ENCODE measurements around the gene RNASEH2C.

GRCh38 chr11:65703846-65704245 is 16.8 kb downstream of the RNASEH2C start:
- no peak for TF ChIP-seq CTCF (IDR thresholded peaks at IDR 0.05; ENCODE audit: low read depth, low read length)
- TF ChIP-seq EZH2phosphoT487 (IDR thresholded peaks at IDR 0.05; ENCODE audit: low read depth), result no peak
